HG03457 (cell line): ENCODE measurements around the gene FAAP20.

ENCODE experiments used
- ATAC-seq: cut with Tn5 transposase; IDR thresholded peaks from one replicate; pipeline ENCODE4 v1.9.1; 2021; ENCODE audit warnings: moderate number of reproducible peaks; ENCODE audit not compliant: unreplicated experiment

Gene FAAP20

DNA sequence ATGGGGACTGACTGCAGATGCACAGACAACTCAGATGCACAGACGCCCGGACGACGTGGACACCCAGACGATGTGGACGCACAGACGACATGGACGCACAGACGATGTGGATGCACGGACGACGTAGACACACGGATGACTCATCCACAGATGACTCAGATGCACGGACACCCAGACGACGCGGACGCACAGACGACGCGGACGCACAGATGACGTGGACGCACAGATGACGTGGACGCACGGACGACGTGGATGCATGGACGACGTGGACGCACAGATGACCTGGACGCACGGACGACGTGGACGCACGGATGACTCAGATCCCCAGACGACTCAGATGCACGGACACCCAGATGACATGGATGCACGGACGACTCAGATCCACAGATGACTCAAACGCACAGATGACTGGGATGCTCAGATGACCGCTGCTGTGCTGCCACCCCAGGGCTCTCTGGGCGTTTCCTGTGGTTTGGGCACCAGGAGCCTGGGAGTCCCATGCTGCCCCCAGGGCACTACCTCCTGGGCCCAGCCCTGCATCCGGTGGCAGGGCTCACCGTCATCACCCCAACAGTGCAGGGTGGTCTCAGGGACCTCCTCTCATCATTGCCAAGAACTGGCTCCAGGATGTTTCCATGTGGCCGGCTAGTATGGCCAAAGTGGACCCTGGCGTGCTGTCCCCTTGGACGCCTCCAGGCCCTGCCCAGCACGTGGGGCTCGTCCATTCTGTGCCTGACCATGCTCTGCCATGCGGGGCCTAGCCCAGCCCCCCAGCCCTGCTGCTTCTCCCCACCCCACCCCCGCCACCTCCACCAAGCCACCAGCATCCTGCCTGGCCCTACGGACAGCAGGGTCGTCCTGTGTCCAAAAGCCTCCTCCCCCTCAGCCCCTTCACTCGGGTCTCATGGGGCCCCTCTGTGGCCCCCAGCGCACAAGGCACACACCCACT lies 14.0 kb downstream of the FAAP20 start:
- ATAC-seq: no peak

DNA sequence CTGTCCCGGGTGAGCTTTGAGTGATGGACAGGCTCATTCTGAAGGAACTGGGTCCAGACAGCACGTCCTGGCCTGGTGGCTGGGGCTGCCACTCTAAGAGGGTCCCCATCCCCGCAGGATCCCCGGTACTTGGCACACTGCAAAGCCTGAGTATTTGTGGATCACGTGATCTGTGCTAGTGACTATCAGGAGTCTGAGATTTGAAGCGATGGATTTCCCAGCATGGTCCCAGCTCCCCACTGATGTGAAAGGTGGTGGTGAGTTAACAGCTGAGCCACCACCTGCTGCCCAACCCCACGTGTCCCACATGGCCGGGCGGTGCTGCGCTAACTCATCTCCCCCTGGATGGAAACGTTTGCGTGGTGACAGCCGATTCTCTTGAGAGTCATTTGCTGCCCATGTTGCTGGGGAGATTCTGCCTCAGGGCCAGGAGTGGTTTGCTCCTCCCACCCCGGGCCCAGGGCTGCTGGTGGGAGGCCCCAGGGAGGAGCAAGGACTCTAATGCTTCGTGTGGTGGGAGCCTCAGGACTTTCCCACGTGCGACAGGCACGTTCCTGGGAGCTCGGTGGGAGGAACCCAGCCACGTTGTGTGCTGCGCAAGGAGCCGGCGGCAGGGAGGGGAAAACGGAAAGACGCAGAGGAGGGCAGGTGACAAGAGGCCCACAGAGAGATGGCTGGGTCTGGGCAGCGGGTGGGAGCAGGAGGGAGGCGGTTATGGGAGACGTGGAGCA lies 15.1 kb downstream of the FAAP20 start:
- no peak for ATAC-seq

GRCh38 chr1:2178875-2179274 lies 15.7 kb downstream of the FAAP20 start:
- no peak for ATAC-seq

- no peak for ATAC-seq
Observed at GRCh38 chr1:2177946-2178538, 16.5 kb downstream of the FAAP20 start.

DNA sequence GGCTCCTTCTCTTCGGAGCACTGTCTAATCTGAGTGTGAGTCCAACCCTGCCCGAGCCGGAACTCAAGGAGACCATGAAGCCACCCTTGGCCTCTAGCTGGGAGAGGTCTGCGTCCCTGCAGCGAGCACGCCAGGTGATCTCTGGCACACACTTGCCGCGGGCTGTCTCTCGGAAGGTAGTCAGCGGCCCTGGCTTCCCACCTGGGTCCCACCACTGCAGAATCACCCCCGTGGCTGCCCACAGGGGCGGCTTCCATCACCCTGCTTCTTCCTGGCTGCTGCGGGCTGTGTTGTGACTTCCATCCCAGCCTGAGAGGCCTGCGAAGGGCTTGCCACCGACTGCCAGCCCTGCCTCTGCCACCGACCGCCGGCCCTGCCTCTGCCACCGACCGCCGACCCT lies 17.0 kb downstream of the FAAP20 start:
- ATAC-seq: no peak

- ATAC-seq: no peak
Observed at GRCh38 chr1:2176615-2177014, 18.0 kb downstream of the FAAP20 start.

DNA sequence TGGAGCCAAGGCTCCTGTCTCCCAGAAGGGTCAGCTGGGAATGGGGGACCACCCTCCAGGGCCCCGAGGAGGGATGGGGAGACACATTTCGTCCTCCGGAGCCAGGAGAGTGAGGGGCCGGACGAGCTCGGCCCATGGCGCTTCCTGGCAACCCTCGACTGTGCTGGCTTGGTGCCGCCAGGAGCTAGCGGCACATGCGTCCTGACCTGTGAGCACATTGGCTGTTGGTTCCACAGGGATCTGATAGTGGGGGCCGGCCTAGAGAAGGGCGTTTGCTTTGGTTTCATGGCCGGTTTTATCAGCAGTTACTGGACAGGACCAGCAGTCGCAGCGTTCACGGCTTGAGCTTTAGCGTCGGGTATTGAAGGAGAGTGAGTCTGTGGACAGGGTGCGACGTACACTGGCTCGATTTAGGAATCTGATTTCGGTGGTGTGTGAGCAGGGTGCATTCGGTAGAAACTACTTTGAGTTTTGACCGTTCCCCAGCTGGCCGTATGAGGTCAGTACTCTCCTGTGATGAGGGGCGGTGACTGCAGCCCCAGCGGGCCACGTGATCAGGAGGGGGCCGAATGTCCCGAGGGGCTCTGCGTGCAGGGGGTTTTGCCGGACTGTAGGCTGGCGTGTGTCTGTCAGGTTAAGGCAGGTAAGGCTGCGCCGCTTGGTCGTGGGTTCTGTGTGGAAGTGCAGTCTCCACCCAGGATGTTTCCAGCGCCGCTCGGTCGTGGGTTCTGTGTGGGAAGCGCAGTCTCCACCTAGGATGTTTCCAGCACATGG lies 18.7 kb downstream of the FAAP20 start:
- no peak for ATAC-seq

DNA sequence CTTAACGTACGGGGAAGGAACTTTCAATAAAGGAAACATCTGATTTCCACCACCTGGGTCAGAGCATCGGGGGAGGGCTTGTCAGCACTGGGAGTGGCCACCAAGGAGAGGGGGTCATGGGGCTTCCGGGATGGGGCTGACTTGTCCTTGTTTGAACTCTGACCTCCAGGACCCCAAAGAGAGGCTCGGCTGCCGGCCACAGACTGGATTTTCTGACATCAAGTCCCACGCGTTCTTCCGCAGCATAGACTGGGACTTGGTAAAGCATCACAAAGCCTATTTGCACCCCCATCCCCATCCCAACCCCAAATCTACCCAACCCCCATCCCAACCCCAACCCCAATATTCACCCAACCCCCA lies 19.5 kb downstream of the FAAP20 start:
- no peak for ATAC-seq

GRCh38 chr1:2174348-2175054 lies 20.1 kb downstream of the FAAP20 start:
- ATAC-seq: no peak

- no peak for ATAC-seq
Observed at GRCh38 chr1:2173546-2174347, 20.8 kb downstream of the FAAP20 start.

- ATAC-seq: no peak
Observed at GRCh38 chr1:2172551-2173146, 21.9 kb downstream of the FAAP20 start.

- ATAC-seq: no peak
Observed at GRCh38 chr1:2172012-2172411, 22.6 kb downstream of the FAAP20 start.

- no peak for ATAC-seq
Observed at GRCh38 chr1:2170211-2170610, 24.4 kb downstream of the FAAP20 start.

GRCh38 chr1:2169200-2169836 lies 25.3 kb downstream of the FAAP20 start:
- ATAC-seq: no peak

- ATAC-seq: no peak
Observed at GRCh38 chr1:2168535-2168934, 26.0 kb downstream of the FAAP20 start.

DNA sequence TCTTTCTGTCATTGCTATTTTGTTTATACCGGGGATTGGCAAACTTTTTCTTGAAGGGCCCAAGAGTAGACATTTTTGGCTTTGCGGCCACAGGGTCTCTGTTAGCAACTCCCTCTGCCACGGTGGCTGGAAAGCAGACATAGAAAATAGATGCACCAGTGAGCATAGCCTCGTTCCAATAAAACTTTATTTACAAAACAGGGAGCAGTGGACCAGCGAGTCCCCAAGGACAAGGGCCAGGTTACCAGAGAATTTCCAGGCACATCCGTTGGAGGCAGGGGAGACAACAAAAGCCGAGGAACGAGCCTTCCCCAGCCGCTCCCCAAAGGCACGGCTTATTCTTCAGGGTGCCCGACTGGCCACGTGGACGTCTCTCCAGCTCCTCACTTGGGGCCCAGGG lies 26.5 kb downstream of the FAAP20 start:
- ATAC-seq: no peak

- ATAC-seq: no peak
Observed at GRCh38 chr1:2166695-2167094, 27.9 kb downstream of the FAAP20 start.

GRCh38 chr1:2166254-2166653 lies 28.3 kb downstream of the FAAP20 start:
- no peak for ATAC-seq

GRCh38 chr1:2165646-2166045 lies 28.9 kb downstream of the FAAP20 start:
- no peak for ATAC-seq
